ENCODE results near the gene COPS9.

- TF ChIP-seq CTCF (conservative IDR thresholded peaks at IDR 0.05): no peak
- TF ChIP-seq EZH2 (IDR thresholded peaks at IDR 0.05; ENCODE audit: low read depth): no peak
These were observed 18.5 kb upstream of the COPS9 start for GRCh38 chr2:240154606-240155005.
